ENCODE measurements around the gene SAMD7. TPM values are rescaled to one million over a fixed set of nuclear protein-coding genes. Genes with fewer than 3 reads are reported as not detected.

Gene SAMD7
- total and polyA plus RNA-seq, 2 of the 13 experiments (the other 11 are each of a cell fraction or from before 2014, with no cell fraction given) = not detected

GRCh38 chr3:169939751-169940150 is 28.4 kb downstream of the SAMD7 start (continued):
- TF ChIP-seq ZNF710 (CRISPR knock-in tag; IDR thresholded peaks at IDR 0.05; ENCODE audit: borderline replicate concordance) = no peak

GRCh38 chr3:169940470-169941181 is 29.3 kb downstream of the SAMD7 start:
- Histone ChIP-seq H3K4me2 (ENCODE audit: low read depth, low read length) (no peak overlapping the region), H3K79me2 (ENCODE audit: insufficient read depth, low read length) (no peaks in the 10 kb centered on the region), H4K20me1 (ENCODE audit: insufficient read depth, low read length) (no peaks in the 10 kb centered on the region), H3K27me3 (ENCODE audit: control insufficient read depth in 1 of 2, insufficient read depth in 2 of 2, low read length in 2 of 2) (no peaks in the 10 kb centered on the region), H3K9ac (ENCODE audit: insufficient read depth, low read depth, low read length) (no peak overlapping the region), H2AFZ (ENCODE audit: low read length) (no peak overlapping the region), H3K4me1 (ENCODE audit: insufficient read depth, low read length) (no peaks in the 10 kb centered on the region), H3K27ac (ENCODE audit: extremely low read length, insufficient read depth, low read length) (no peak overlapping the region), H3K36me3 (replicated peaks in 1 of 2; ENCODE audit: control insufficient read depth in 1 of 2, insufficient read depth in 2 of 2, low read length in 2 of 2) (no peaks in the 10 kb centered on the region), H3K4me3 (replicated peaks in 1 of 3; ENCODE audit: insufficient read depth in 1 of 3, low read depth in 2 of 3, low read length in 3 of 3) (no peak overlapping the region), H3K9me3 (ENCODE audit: low read length) (no peaks in the 10 kb centered on the region)
- TF ChIP-seq RAD51 (IDR thresholded peaks at IDR 0.05; ENCODE audit: borderline replicate concordance) (peak; percentile 90), USF2 (IDR thresholded peaks at IDR 0.05; ENCODE audit: low read depth, low read length) (peak; percentile 68), USF2 (CRISPR knock-in tag; IDR thresholded peaks at IDR 0.05; ENCODE audit: borderline replicate concordance) (no peak), XRCC5 (optimal IDR thresholded peaks at IDR 0.05; ENCODE audit: low read length) (no peak), GZF1 (CRISPR knock-in tag; IDR thresholded peaks at IDR 0.05) (no peak), NFKB2 (CRISPR knock-in tag; IDR thresholded peaks at IDR 0.05; ENCODE audit: borderline replicate concordance) (no peak), ASH2L (IDR thresholded peaks at IDR 0.05; ENCODE audit: insufficient read length, low read depth, low read length) (no peak)
- ATAC-seq (no peak), DNase-seq (ENCODE audit: low spot score) (no peak), FAIRE-seq (no peak)
- in situ Hi-C loops (cut with HindIII; ENCODE audit: extremely low pct_ligation_motif_present, low pct_unique_long_range_greater_than_20kb) = no loop called here
- BruUV-seq (replicated peaks) = no TSS peak
- CTCF ChIA-PET (ENCODE audit: low intra/inter-chr PET ratio, low total read pairs) = no interaction called here
- 23% methylated on average over 6 of the region's 6 CpGs for WGBS (ENCODE audit: low lambda C conversion rate)
- intact Hi-C loops (cut with micrococcal nuclease; ENCODE audit: unreplicated experiment) = no loop called here
- POLR2A ChIA-PET = no interaction called here
